ENCODE results near the gene DOP1A. TPM values are rescaled to one million over a fixed set of nuclear protein-coding genes. Genes with fewer than 3 reads are reported as not detected.

The DOP1A gene, protein sequence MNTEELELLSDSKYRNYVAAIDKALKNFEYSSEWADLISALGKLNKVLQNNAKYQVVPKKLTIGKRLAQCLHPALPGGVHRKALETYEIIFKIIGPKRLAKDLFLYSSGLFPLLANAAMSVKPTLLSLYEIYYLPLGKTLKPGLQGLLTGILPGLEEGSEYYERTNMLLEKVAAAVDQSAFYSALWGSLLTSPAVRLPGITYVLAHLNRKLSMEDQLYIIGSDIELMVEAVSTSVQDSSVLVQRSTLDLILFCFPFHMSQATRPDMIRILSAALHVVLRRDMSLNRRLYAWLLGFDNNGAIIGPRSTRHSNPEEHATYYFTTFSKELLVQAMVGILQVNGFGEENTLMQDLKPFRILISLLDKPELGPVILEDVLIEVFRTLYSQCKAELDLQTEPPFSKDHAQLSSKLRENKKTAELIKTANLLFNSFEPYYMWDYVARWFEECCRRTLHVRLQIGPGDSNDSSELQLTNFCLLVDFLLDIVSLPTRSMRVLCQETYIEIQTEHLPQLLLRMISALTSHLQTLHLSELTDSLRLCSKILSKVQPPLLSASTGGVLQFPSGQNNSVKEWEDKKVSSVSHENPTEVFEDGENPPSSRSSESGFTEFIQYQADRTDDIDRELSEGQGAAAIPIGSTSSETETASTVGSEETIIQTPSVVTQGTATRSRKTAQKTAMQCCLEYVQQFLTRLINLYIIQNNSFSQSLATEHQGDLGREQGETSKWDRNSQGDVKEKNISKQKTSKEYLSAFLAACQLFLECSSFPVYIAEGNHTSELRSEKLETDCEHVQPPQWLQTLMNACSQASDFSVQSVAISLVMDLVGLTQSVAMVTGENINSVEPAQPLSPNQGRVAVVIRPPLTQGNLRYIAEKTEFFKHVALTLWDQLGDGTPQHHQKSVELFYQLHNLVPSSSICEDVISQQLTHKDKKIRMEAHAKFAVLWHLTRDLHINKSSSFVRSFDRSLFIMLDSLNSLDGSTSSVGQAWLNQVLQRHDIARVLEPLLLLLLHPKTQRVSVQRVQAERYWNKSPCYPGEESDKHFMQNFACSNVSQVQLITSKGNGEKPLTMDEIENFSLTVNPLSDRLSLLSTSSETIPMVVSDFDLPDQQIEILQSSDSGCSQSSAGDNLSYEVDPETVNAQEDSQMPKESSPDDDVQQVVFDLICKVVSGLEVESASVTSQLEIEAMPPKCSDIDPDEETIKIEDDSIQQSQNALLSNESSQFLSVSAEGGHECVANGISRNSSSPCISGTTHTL (N-terminal part only)
- 10 to 100 TPM; 13.6 to 33.9 (median 25.7) TPM for total RNA-seq
- 1 to 10 TPM; 5.9 to 6.3 TPM for polyA plus RNA-seq
- 81.7 reads per million, percentile 81 among the genes with 10 or more reads in this experiment for total RNA-seq

DNA sequence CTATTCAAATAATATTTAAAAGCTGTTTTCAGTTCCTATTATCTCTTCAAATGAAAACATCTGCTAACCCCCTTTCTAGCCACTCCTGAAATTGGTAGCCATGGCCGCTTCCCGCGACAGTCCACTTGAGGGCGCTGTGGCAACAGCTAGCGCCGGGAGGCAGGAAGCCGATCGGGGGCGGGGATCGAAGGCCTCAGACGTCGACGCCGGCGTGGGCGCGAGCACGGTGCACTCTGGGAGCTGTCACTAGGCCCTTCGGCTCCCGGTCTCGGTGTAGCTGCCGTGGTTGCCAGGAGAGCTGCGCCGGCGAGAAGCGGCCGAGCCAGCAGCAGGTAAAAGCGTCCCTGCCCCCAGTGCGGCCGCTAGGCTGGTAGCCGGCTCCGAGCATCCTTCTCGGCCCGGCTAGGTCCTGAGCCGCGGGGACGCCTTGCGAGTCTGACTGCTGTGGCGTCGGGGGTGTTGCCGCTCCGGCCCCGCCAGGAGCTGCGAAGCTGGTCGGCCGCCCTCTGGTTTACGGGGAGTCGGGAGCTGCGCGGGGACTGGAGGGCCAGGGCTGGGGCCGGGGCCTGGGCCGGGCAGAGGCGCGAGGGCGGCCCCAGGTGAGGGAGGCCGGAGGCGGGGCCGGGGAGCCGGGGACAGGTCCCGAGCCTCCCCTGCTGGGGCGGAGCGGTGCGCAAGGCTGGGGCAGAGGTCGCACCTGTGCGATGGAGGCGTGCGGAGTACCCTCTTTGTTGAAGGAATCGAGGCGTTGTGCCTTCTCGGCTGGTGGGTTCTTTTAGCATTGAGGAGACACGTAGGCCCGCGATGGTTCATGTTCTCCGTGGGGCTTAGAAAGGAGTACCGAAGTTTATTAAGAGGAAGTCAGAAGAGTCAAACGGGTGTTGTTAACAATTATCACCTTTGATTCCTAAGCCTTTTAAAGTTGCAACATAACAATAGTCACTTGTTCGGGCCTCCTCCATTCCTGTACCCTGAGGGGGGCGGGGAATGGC, at the start of gene DOP1A:
DOP1A (plus strand) TSS at position 224 of the 992 bp plus-strand sequence. CDS start 29,307 bp downstream, outside the sequence.
- Histone ChIP-seq H3K4me1 (ENCODE audit: control insufficient read depth in 2 of 2, insufficient read depth in 2 of 2, low read length in 2 of 2) (peaks cover 16 to 17% of the 10 kb centered on the region in 2 donors), H3K36me3 (ENCODE audit: control insufficient read depth in 2 of 3, insufficient read depth in 3 of 3, low read length in 3 of 3) (peaks cover 0 to 4% (median 0%) of the 10 kb centered on the region in 3 experiments), H3K27me3 (ENCODE audit: control insufficient read depth in 2 of 2, insufficient read depth in 2 of 2, low read length in 2 of 2) (no peaks in the 10 kb centered on the region), H3K4me3 (ENCODE audit: low read length) (peak within 1 kb of the TSS; percentile 83), H3K27ac (ENCODE audit: low read depth, low read length) (peak within 1 kb of the TSS; percentile 93), H3K9me3 (ENCODE audit: control insufficient read depth in 2 of 3, low read length in 3 of 3) (no peaks in the 10 kb centered on the region)
- Mint-ChIP-seq H3K36me3 (peaks cover 0 to 5% (median 0%) of the 10 kb centered on the region in 5 donors), H3K27ac (peak within 1 kb of the TSS; percentile 85 to 97 (median 94)), H3K4me1 (peaks cover 21 to 70% (median 57%) of the 10 kb centered on the region in 7 donors), H3K4me3 (peak within 1 kb of the TSS; percentile 89 to 96 (median 94)), H3K9me3 (no peaks in the 10 kb centered on the region), H3K27me3 (no peaks in the 10 kb centered on the region)
- ATAC-seq (peak; percentile 93), DNase-seq (peak; percentile 91 to 97 (median 95))
- intact Hi-C loops (cut with micrococcal nuclease) = loop anchor here (1.0 to 10.0 kb wide), 10 partner anchors 126 to 1313 kb away; partner anchors contain the start of genes CEP162 (in 2 of the 2), PGM3 (in 2 of the 2), RWDD2A (in 2 of the 2) and CYB5R4 (in 1 of the 2)
- POLR2A ChIA-PET = interaction anchor here (0.5 to 1.7 kb wide), 5 partner anchors 10 to 818 kb away, joined by 3 to 12 read pairs (median 3); partner anchors contain the start of genes PGM3 and RWDD2A
- CTCF ChIA-PET = interaction anchor here (0.7 to 3.8 kb wide), 14 partner anchors 10 to 1160 kb away, joined by 3 to 36 read pairs (median 4); partner anchors contain the start of gene CEP162

DNA sequence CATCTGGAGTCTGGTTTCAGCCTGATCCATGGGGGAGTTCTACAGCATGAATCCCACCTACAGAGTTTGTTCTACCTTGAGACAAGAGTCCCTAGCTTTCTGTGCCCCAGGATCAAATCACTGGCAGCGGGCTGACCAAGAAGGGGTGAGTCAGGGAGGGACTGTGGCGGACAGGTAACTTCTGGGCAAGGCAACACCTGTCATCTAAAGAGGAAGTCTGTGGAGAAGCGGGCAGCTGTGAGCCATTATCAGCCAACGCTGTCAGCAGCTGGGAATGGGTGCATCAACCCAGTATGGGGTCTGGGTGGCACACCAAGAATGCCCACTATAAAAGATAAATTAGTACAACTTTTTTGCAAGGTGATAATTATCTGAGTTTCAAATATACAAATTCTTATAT, 47.7 kb upstream of the DOP1A start:
- peaks cover 0 to 27% (median 0%) of the 10 kb centered on the region in 3 experiments for H3K36me3 ChIP-seq (ENCODE audit: control insufficient read depth in 2 of 3, insufficient read depth in 3 of 3, low read length in 3 of 3)
- Mint-ChIP-seq H3K36me3 (peaks cover 20 to 73% (median 63%) of the 10 kb centered on the region in 5 donors), H3K4me1 (peaks cover 0 to 1% (median 0%) of the 10 kb centered on the region in 7 donors), H3K4me3 (no peak overlapping the region), H3K9me3 (peaks cover 0 to 4% (median 0%) of the 10 kb centered on the region in 11 donors), H3K27ac (peak overlapping the region in 1 of 9 donors; percentile 79), H3K27me3 (no peaks in the 10 kb centered on the region)
- intact Hi-C loops (cut with micrococcal nuclease) = no loop called here
- H3K4me3 ChIP-seq (ENCODE audit: low read length) = no peak overlapping the region
- no peaks in the 10 kb centered on the region for H3K4me1 ChIP-seq (ENCODE audit: control insufficient read depth in 2 of 2, insufficient read depth in 2 of 2, low read length in 2 of 2)
- no peak for ATAC-seq
- CTCF ChIA-PET = no interaction called here
- H3K9me3 ChIP-seq (ENCODE audit: control insufficient read depth in 2 of 3, low read length in 3 of 3) = no peaks in the 10 kb centered on the region
- POLR2A ChIA-PET = no interaction called here
- H3K27ac ChIP-seq (ENCODE audit: low read depth, low read length) = no peak overlapping the region
- DNase-seq = no peak
- H3K27me3 ChIP-seq (ENCODE audit: control insufficient read depth in 2 of 2, insufficient read depth in 2 of 2, low read length in 2 of 2) = no peaks in the 10 kb centered on the region

- POLR2A ChIA-PET = no interaction called here
- CTCF ChIA-PET = no interaction called here
- Mint-ChIP-seq H3K36me3 (peaks cover 8 to 78% (median 66%) of the 10 kb centered on the region in 5 donors), H3K27ac (no peak overlapping the region), H3K9me3 (peaks cover 0 to 40% (median 11%) of the 10 kb centered on the region in 11 donors), H3K4me3 (no peak overlapping the region), H3K27me3 (no peaks in the 10 kb centered on the region), H3K4me1 (peaks cover 0 to 2% (median 0%) of the 10 kb centered on the region in 7 donors)
- no peak for ATAC-seq
- no peaks in the 10 kb centered on the region for H3K4me1 ChIP-seq (ENCODE audit: control insufficient read depth in 2 of 2, insufficient read depth in 2 of 2, low read length in 2 of 2)
- intact Hi-C loops (cut with micrococcal nuclease) = no loop called here
- no peaks in the 10 kb centered on the region for H3K27me3 ChIP-seq (ENCODE audit: control insufficient read depth in 2 of 2, insufficient read depth in 2 of 2, low read length in 2 of 2)
- H3K4me3 ChIP-seq (ENCODE audit: low read length) = no peak overlapping the region
- DNase-seq = no peak
- peaks cover 0 to 7% (median 0%) of the 10 kb centered on the region in 3 experiments for H3K9me3 ChIP-seq (ENCODE audit: control insufficient read depth in 2 of 3, low read length in 3 of 3)
- no peak overlapping the region for H3K27ac ChIP-seq (ENCODE audit: low read depth, low read length)
- peaks cover 0 to 17% (median 0%) of the 10 kb centered on the region in 3 experiments for H3K36me3 ChIP-seq (ENCODE audit: control insufficient read depth in 2 of 3, insufficient read depth in 3 of 3, low read length in 3 of 3)
Observed at GRCh38 chr6:83031689-83032088, 35.8 kb upstream of the DOP1A start.

DNA sequence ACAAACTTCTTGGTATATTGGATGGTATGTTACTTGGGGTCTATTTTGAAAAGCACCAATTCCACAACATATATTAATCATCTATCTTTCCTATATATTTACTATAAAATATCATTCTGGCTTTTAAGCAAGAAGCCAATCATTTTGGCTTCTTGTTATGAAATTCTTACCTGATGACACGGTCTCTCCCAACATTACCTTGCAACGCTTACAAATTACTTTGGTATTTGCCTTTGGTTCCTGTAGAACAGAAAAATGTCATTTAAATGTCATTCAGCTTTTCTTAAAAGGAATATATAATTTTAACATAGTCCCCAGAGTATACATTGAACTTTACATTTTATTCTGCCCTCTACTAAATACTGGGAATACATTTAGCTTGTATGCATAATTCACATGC, 29.2 kb upstream of the DOP1A start:
- H3K4me1 Mint-ChIP-seq = peaks cover 0 to 2% (median 0%) of the 10 kb centered on the region in 7 donors
- no peak overlapping the region for H3K4me3 ChIP-seq (ENCODE audit: low read length)
- H3K27me3 ChIP-seq (ENCODE audit: control insufficient read depth in 2 of 2, insufficient read depth in 2 of 2, low read length in 2 of 2) = no peaks in the 10 kb centered on the region
- DNase-seq (no peak), ATAC-seq (no peak)
- H3K36me3 ChIP-seq (ENCODE audit: control insufficient read depth in 2 of 3, insufficient read depth in 3 of 3, low read length in 3 of 3) = peaks cover 0 to 3% (median 0%) of the 10 kb centered on the region in 3 experiments
- CTCF ChIA-PET = interaction anchor here (1.0 kb wide), 1 partner anchor 27 kb away, joined by 3 read pairs; no protein-coding TSS in a partner anchor
- no peak overlapping the region for H3K27ac Mint-ChIP-seq
- intact Hi-C loops (cut with micrococcal nuclease) = no loop called here
- H3K9me3 ChIP-seq (ENCODE audit: control insufficient read depth in 2 of 3, low read length in 3 of 3) = no peaks in the 10 kb centered on the region
- no peak overlapping the region for H3K4me3 Mint-ChIP-seq
- H3K9me3 Mint-ChIP-seq = peaks cover 0 to 14% (median 5%) of the 10 kb centered on the region in 11 donors
- no peak overlapping the region for H3K27ac ChIP-seq (ENCODE audit: low read depth, low read length)
- H3K4me1 ChIP-seq (ENCODE audit: control insufficient read depth in 2 of 2, insufficient read depth in 2 of 2, low read length in 2 of 2) = no peaks in the 10 kb centered on the region
- peaks cover 4 to 53% (median 43%) of the 10 kb centered on the region in 5 donors for H3K36me3 Mint-ChIP-seq
- H3K27me3 Mint-ChIP-seq = no peaks in the 10 kb centered on the region
- POLR2A ChIA-PET = no interaction called here

DNA sequence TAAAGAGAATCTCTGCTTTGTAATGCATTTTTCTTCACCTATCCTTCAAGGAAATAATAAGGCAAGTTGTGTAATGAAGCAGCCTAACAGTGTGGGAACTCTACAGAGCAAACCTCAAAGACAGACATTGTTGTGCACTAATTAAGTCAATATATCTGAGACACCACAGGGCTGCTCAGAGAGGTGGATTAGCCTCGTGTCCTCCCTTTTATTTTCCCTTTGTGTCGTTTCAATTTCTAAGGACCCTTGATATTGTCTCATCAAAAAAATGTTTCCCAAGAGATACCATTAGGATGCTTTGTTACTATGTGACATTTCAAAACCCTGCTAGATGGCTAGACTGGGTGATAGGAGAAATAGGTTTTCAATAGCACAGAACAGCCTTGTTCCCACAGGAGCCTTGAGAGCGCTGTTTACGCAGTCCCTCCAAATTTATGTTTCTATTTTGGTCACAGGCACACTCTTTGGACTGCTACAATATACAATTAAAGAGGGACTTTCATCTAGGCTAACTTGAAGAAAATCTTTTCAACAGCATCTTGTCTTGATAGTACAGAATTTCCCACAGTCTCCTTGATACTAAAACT, 24.9 kb upstream of the DOP1A start:
- no peak for ATAC-seq
- Mint-ChIP-seq H3K4me3 (no peak overlapping the region), H3K36me3 (peaks cover 0 to 29% (median 11%) of the 10 kb centered on the region in 5 donors), H3K27ac (no peak overlapping the region), H3K27me3 (no peaks in the 10 kb centered on the region), H3K9me3 (no peaks in the 10 kb centered on the region), H3K4me1 (no peaks in the 10 kb centered on the region)
- Histone ChIP-seq H3K27ac (ENCODE audit: low read depth, low read length) (no peak overlapping the region), H3K4me3 (ENCODE audit: low read length) (no peak overlapping the region), H3K27me3 (ENCODE audit: control insufficient read depth in 2 of 2, insufficient read depth in 2 of 2, low read length in 2 of 2) (no peaks in the 10 kb centered on the region), H3K4me1 (ENCODE audit: control insufficient read depth in 2 of 2, insufficient read depth in 2 of 2, low read length in 2 of 2) (no peaks in the 10 kb centered on the region), H3K36me3 (ENCODE audit: control insufficient read depth in 2 of 3, insufficient read depth in 3 of 3, low read length in 3 of 3) (no peaks in the 10 kb centered on the region), H3K9me3 (ENCODE audit: control insufficient read depth in 2 of 3, low read length in 3 of 3) (no peaks in the 10 kb centered on the region)
- ChIA-PET CTCF (interaction anchor here (0.7 kb wide), 1 partner anchor 11 kb away, joined by 3 read pairs; no protein-coding TSS in a partner anchor), POLR2A (no interaction called here)
- DNase-seq = no peak
- intact Hi-C loops (cut with micrococcal nuclease) = no loop called here

All from naive thymus-derived CD4-positive, alpha-beta T cell (primary cell).